H1 (cell line): ENCODE results near the gene LRRC43. TPM values are rescaled to one million over a fixed set of nuclear protein-coding genes. Genes with fewer than 3 reads are reported as not detected.

Source experiments
- CTCF ChIA-PET: fragments of 300-600 bp; sonication (Branson Sonifier 250); formaldehyde crosslinking; loops from one replicate; lab custom pipeline; 2021; ENCODE audit not compliant: partially characterized antibody; lab: Charles Lee
- POLR2A ChIA-PET: fragments of 300-600 bp; sonication (Branson Sonifier 250); formaldehyde crosslinking; loops from one replicate; lab custom pipeline; 2021; ENCODE audit warnings: inconsistent platforms; ENCODE audit not compliant: partially characterized antibody; lab: Charles Lee
- DNase-seq, 2 experiments: peaks; one replicate each; pipeline versions ENCODE4 v3.0.0 to v3.0.0-alpha.2; 2010 to 2022; ENCODE audit warnings: low spot score in 2 of 2, low read depth in 1 of 2, mixed read lengths in 1 of 2
- FAIRE-seq: peaks from 2 replicates; lab custom pipeline; 2011; peaks lifted over from hg19 to GRCh38; lab: Jason Lieb, UNC
- H2AFZ ChIP-seq: 2 replicates; pipeline ENCODE4 v1.8.1; 2012; ENCODE audit warnings: low read length, inconsistent platforms
- H2AK5ac ChIP-seq: 2 replicates; pipeline ENCODE4 v1.6.1; 2013; ENCODE audit warnings: low read depth, low read length
- H2BK120ac ChIP-seq: replicated peaks from 2 replicates; pipeline ENCODE3; 2013; ENCODE audit warnings: low read depth, low read length, inconsistent platforms
- H2BK12ac ChIP-seq: 2 replicates; pipeline ENCODE4 v1.6.1; 2013; ENCODE audit warnings: low read depth, low read length
- H2BK15ac ChIP-seq: 2 replicates; pipeline ENCODE4 v1.6.1; 2013; ENCODE audit warnings: low read length
- H2BK20ac ChIP-seq: 2 replicates; pipeline ENCODE4 v1.6.1; 2013; ENCODE audit warnings: low read length
- H2BK5ac ChIP-seq: 2 replicates; pipeline ENCODE4 v1.6.1; 2013; ENCODE audit warnings: low read depth, low read length
- H3K14ac ChIP-seq: 2 replicates; pipeline ENCODE4 v1.6.1; 2013; ENCODE audit warnings: inconsistent platforms; ENCODE audit not compliant: insufficient read length
- H3K18ac ChIP-seq: 2 replicates; pipeline ENCODE4 v1.6.1; 2013; ENCODE audit warnings: low read length; ENCODE audit errors: extremely low read depth
- H3K23ac ChIP-seq: 2 replicates; pipeline ENCODE4 v1.6.1; 2013; ENCODE audit warnings: inconsistent platforms; ENCODE audit not compliant: insufficient read length
- H3K23me2 ChIP-seq: 2 replicates; pipeline ENCODE4 v1.6.1; 2013; ENCODE audit warnings: low read depth, low read length
- H3K27ac ChIP-seq: 2 replicates; pipeline ENCODE4 v1.6.1; 2011; ENCODE audit warnings: low read depth, low read length, inconsistent platforms
- H3K27me3 ChIP-seq, 4 experiments: replicated peaks in 1 of 4; 1 replicate in 1 of 4; 2 replicates in 3 of 4; pipeline versions ENCODE4 v1.6.1 to v1.8.1; 2011 to 2013; ENCODE audit warnings: low read length in 3 of 4, mild to moderate bottlenecking in 3 of 4, inconsistent platforms in 2 of 4, mixed read lengths in 2 of 4, moderate library complexity in 1 of 4; ENCODE audit not compliant: control insufficient read depth in 3 of 4, insufficient read depth in 3 of 4; ENCODE audit errors: extremely low read depth in 1 of 4
- H3K36me3 ChIP-seq, 4 experiments: 2 replicates each; pipeline versions ENCODE4 v1.6.1 to v1.8.1; 2011 to 2013; ENCODE audit warnings: mild to moderate bottlenecking in 4 of 4, low read length in 3 of 4, moderate library complexity in 2 of 4, control low read depth in 1 of 4, inconsistent platforms in 1 of 4; ENCODE audit not compliant: insufficient read depth in 4 of 4, control insufficient read depth in 2 of 4
- H3K4ac ChIP-seq: replicated peaks from 2 replicates; pipeline ENCODE3; 2013; ENCODE audit warnings: low read length, low read depth, mixed read lengths, inconsistent platforms; ENCODE audit not compliant: insufficient read length
- H3K4me1 ChIP-seq, 4 experiments: replicated peaks in 1 of 4; 1 replicate in 1 of 4; 2 replicates in 3 of 4; pipeline versions ENCODE4 v1.6.1 to v1.8.1; 2011 to 2013; ENCODE audit warnings: low read length in 3 of 4, inconsistent platforms in 2 of 4, mixed read lengths in 1 of 4; ENCODE audit not compliant: insufficient read depth in 4 of 4, control insufficient read depth in 3 of 4
- H3K4me2 ChIP-seq, 2 experiments: 2 replicates each; pipeline versions ENCODE4 v1.6.1 to v1.8.1; 2011 to 2013; ENCODE audit warnings: low read depth in 2 of 2, low read length in 2 of 2, control low read depth in 1 of 2, inconsistent platforms in 1 of 2, mild to moderate bottlenecking in 1 of 2; ENCODE audit not compliant: insufficient read depth in 1 of 2
- H3K4me3 ChIP-seq, 4 experiments: fragments of 200-600, 300-600 bp in 1 of 4; sonication (generic), shearing (Covaris generic), sonication (Bioruptor Twin) in 1 of 4; 2 replicates each; pipeline versions ENCODE4 v1.5.1 to v1.8.1; 2011 to 2016; ENCODE audit warnings: low read length in 4 of 4, low read depth in 3 of 4, control low read depth in 2 of 4, inconsistent platforms in 2 of 4, mild to moderate bottlenecking in 2 of 4, mixed read lengths in 1 of 4, moderate library complexity in 1 of 4; ENCODE audit not compliant: insufficient read depth in 2 of 4; ENCODE audit errors: extremely low read depth in 1 of 4
- H3K56ac ChIP-seq: replicated peaks from 2 replicates; pipeline ENCODE3; 2013; ENCODE audit warnings: low read depth, mild to moderate bottlenecking, mixed read lengths, low read length, inconsistent platforms; ENCODE audit not compliant: insufficient read length
- H3K79me1 ChIP-seq: 2 replicates; pipeline ENCODE4 v1.6.1; 2013; ENCODE audit warnings: low read depth, low read length, control low read depth
- H3K79me2 ChIP-seq, 2 experiments: 2 replicates each; pipeline versions ENCODE4 v1.6.1 to v1.8.1; 2012 to 2013; ENCODE audit warnings: low read length in 2 of 2, mild to moderate bottlenecking in 2 of 2, inconsistent platforms in 1 of 2; ENCODE audit not compliant: insufficient read depth in 2 of 2, control insufficient read depth in 1 of 2
- H3K9ac ChIP-seq, 4 experiments: replicated peaks in 1 of 4; 1 replicate in 1 of 4; 2 replicates in 3 of 4; pipeline versions ENCODE4 v1.6.1 to v1.8.1; 2011 to 2013; ENCODE audit warnings: low read depth in 3 of 4, low read length in 3 of 4, control low read depth in 2 of 4, mild to moderate bottlenecking in 2 of 4, moderate library complexity in 2 of 4, inconsistent platforms in 1 of 4; ENCODE audit errors: extremely low read depth in 1 of 4
- H3K9me3 ChIP-seq, 2 experiments: 2 replicates each; pipeline versions ENCODE4 v1.6.1 to v1.8.1; 2012 to 2013; ENCODE audit warnings: mild to moderate bottlenecking in 2 of 2, moderate library complexity in 2 of 2, control low read depth in 1 of 2, inconsistent platforms in 1 of 2, low read depth in 1 of 2, low read length in 1 of 2, mixed read lengths in 1 of 2; ENCODE audit not compliant: insufficient read depth in 2 of 2
- H4K20me1 ChIP-seq, 2 experiments: replicated peaks in 1 of 2; 2 replicates each; pipeline versions ENCODE3 to v1.8.1; 2011 to 2013; ENCODE audit warnings: inconsistent platforms in 2 of 2, low read length in 2 of 2, mild to moderate bottlenecking in 1 of 2; ENCODE audit not compliant: insufficient read depth in 2 of 2, control insufficient read depth in 1 of 2
- H4K5ac ChIP-seq: 2 replicates; pipeline ENCODE4 v1.6.1; 2013; ENCODE audit warnings: low read length, low read depth, mixed read lengths, inconsistent platforms; ENCODE audit not compliant: insufficient read length
- H4K8ac ChIP-seq: 2 replicates; pipeline ENCODE4 v1.8.0; 2013; ENCODE audit warnings: mild to moderate bottlenecking, moderate library complexity, low read length, inconsistent platforms; ENCODE audit not compliant: insufficient read depth; ENCODE audit errors: extremely low read depth
- H4K91ac ChIP-seq: replicated peaks from 2 replicates; pipeline ENCODE3; 2013; ENCODE audit warnings: low read length, mixed read lengths, inconsistent platforms; ENCODE audit not compliant: insufficient read length
- BRCA1 ChIP-seq: IDR thresholded peaks from 2 replicates; pipeline ENCODE4 v1.6.1; 2012; ENCODE audit warnings: low read depth, low read length, improper control_type of control experiment
- GTF2F1 ChIP-seq: IDR thresholded peaks from 2 replicates; pipeline ENCODE4 v1.6.1; 2012; ENCODE audit warnings: low read depth, low read length, improper control_type of control experiment, borderline replicate concordance
- RNF2 ChIP-seq: fragments of 200-900, 300-1000 bp; sonication (generic); IDR thresholded peaks from 2 replicates; pipeline ENCODE4 v1.7.1; 2016; ENCODE audit warnings: borderline replicate concordance, low read depth, mild to moderate bottlenecking, antibody characterized with exemption, low read length; ENCODE audit not compliant: poor library complexity, severe bottlenecking; ENCODE audit errors: missing control alignments
- TAF7 ChIP-seq: optimal IDR thresholded peaks from 2 replicates; pipeline ENCODE3; 2011; ENCODE audit warnings: low read depth, mild to moderate bottlenecking, inconsistent platforms, low read length, moderate library complexity, borderline replicate concordance
- WGBS, 2 experiments: shearing (Covaris generic) in 1 of 2; methylation state at CpG; one replicate each; pipeline versions ENCODE4 v1.1.6 to v1.1.7; 2013 to 2015; ENCODE audit warnings: low lambda C conversion rate in 2 of 2, mixed read lengths in 2 of 2, inconsistent platforms in 1 of 2, low coverage in 1 of 2, missing lambda C conversion rate in 1 of 2; ENCODE audit not compliant: insufficient replicate concordance in 2 of 2, insufficient coverage in 1 of 2, insufficient read length in 1 of 2; ENCODE audit errors: extremely low coverage in 1 of 2, missing lambda C conversion rate in 1 of 2; 5-methylcytosine and 5-hydroxymethylcytosine counted together
- polyA plus RNA-seq, 7 experiments: library from polyadenylated mRNA; depleted of rRNA in 3 of 7; stranded (reverse) in 5 of 7; unstranded in 2 of 7; fragments of >200 nt in 5 of 7; fragments of 200-250 nt in 2 of 7; gene quantifications; 1 replicate in 5 of 7; 2 replicates in 1 of 7; 4 replicates in 1 of 7; pipeline versions ENCODE4 v1.2.1 to v1.2.3, GENCODE V29; 2011 to 2013; ENCODE audit warnings: missing spikeins in 2 of 7, mixed read lengths in 2 of 7
- total RNA-seq: library from RNA; stranded (reverse); fragmentation: NEBNext Ultra II Directional; extraction: Animal tissue kit (Norgen Biotek cat#: 25700); gene quantifications from 2 replicates; pipeline ENCODE4 v1.2.1, GENCODE V29; 2021
- TF ChIP-seq, protein P1 (sequence below), 3 experiments: IDR thresholded peaks; 1 replicate in 2 of 3; 2 replicates in 1 of 3; pipeline versions ENCODE4 v1.5.1 to v1.6.1; 2011; ENCODE audit warnings: low read length in 3 of 3, mild to moderate bottlenecking in 3 of 3, inconsistent platforms in 2 of 3, low read depth in 1 of 3, moderate library complexity in 1 of 3; ENCODE audit not compliant: insufficient read depth in 1 of 3; ENCODE audit errors: control extremely low read depth in 1 of 3

Gene LRRC43
- total and polyA plus RNA-seq, 2 of the 8 experiments (the other 6 are each of a cell fraction or from before 2014, with no cell fraction given): 0.35 to 0.44 TPM

DNA sequence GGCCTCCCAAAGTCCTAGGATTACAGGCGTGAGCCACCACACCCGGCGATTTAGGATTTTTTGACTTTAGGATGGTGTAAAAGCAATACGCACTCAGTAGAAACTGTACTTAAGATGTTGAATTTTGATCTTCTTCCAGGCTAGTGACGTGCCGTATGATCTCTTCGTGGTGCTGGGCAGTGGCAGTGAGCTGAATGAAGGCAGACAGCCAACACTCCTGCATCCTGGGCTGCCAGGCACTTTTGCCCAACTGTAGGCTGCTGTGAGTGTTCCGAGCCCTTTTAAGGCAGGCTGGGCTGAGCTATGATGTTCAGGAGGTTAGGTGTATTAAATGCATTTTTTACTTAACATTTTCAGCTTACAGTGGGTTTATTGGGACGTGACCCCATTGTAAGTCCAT, 30.2 kb upstream of the LRRC43 start:
- 91% methylated on average over 9 of the region's 9 CpGs; no CpG with 5 or more reads in 1 of the 2 experiments for WGBS, 2 experiments
- H3K79me1 ChIP-seq: no peaks in the 10 kb centered on the region
- no peak overlapping the region for H3K14ac ChIP-seq
- no peak overlapping the region for H2BK12ac ChIP-seq
- H3K27me3 ChIP-seq: no peaks in the 10 kb centered on the region
- no peaks in the 10 kb centered on the region for H4K20me1 ChIP-seq
- no peak overlapping the region for H2BK120ac ChIP-seq
- H3K4me3 ChIP-seq: no peak overlapping the region
- H2AK5ac ChIP-seq: no peak overlapping the region
- H3K79me2 ChIP-seq: no peaks in the 10 kb centered on the region
- no peak overlapping the region for H3K4me2 ChIP-seq
- no peak overlapping the region for H2BK15ac ChIP-seq
- no peak overlapping the region for H4K8ac ChIP-seq
- no peaks in the 10 kb centered on the region for H3K23me2 ChIP-seq
- no peak overlapping the region for H4K5ac ChIP-seq
- no peak overlapping the region for H3K18ac ChIP-seq
- DNase-seq (no peak), FAIRE-seq (no peak)
- H3K4ac ChIP-seq: no peak overlapping the region
- ChIA-PET CTCF (interaction anchor here (0.9 to 3.9 kb wide), 2 partner anchors 15 to 38 kb away, joined by 3 to 10 read pairs; no protein-coding TSS in a partner anchor), POLR2A (no interaction called here)
- no peak overlapping the region for H3K27ac ChIP-seq
- H4K91ac ChIP-seq: no peak overlapping the region
- H2BK20ac ChIP-seq: no peak overlapping the region
- no peak overlapping the region for H3K56ac ChIP-seq
- no peak overlapping the region for H3K9ac ChIP-seq
- H3K23ac ChIP-seq: no peak overlapping the region
- no peaks in the 10 kb centered on the region for H3K36me3 ChIP-seq
- peaks cover 0 to 5% (median 0%) of the 10 kb centered on the region in 4 experiments; a peak in 1 of 7 replicates for H3K4me1 ChIP-seq
- no peak overlapping the region for H2AFZ ChIP-seq
- no peaks in the 10 kb centered on the region for H3K9me3 ChIP-seq
- no peak overlapping the region for H2BK5ac ChIP-seq
- TF ChIP-seq TAF7: no peak
- no peak for TF ChIP-seq BRCA1
- TF ChIP-seq, protein P1, sequence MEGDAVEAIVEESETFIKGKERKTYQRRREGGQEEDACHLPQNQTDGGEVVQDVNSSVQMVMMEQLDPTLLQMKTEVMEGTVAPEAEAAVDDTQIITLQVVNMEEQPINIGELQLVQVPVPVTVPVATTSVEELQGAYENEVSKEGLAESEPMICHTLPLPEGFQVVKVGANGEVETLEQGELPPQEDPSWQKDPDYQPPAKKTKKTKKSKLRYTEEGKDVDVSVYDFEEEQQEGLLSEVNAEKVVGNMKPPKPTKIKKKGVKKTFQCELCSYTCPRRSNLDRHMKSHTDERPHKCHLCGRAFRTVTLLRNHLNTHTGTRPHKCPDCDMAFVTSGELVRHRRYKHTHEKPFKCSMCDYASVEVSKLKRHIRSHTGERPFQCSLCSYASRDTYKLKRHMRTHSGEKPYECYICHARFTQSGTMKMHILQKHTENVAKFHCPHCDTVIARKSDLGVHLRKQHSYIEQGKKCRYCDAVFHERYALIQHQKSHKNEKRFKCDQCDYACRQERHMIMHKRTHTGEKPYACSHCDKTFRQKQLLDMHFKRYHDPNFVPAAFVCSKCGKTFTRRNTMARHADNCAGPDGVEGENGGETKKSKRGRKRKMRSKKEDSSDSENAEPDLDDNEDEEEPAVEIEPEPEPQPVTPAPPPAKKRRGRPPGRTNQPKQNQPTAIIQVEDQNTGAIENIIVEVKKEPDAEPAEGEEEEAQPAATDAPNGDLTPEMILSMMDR (IDR thresholded peaks at IDR 0.05; ENCODE audit: control extremely low read depth in 1 of 3, insufficient read depth in 1 of 3, low read depth in 1 of 3, low read length in 3 of 3): no peak
- no peak for TF ChIP-seq GTF2F1
- TF ChIP-seq RNF2: no peak
